Measurements from ENCODE around the gene POSTN.

GRCh38 chr13:37546087-37546486 lies 52.5 kb downstream of the POSTN start:
- TF ChIP-seq CTCF (IDR thresholded peaks at IDR 0.05 in 4 of 5, conservative IDR thresholded peaks at IDR 0.05 in 1 of 5) (no peak), POLR2A (IDR thresholded peaks at IDR 0.05) (no peak)
